Measurements from ENCODE around the gene HS3ST3A1.

GRCh38 chr17:13589658-13590057 lies 12.1 kb downstream of the HS3ST3A1 start:
- TF ChIP-seq FOS (IDR thresholded peaks at IDR 0.05; ENCODE audit: low read depth, low read length) (no peak), CTCF (conservative IDR thresholded peaks at IDR 0.05; ENCODE audit: low read depth, low read length) (no peak), POLR2A (IDR thresholded peaks at IDR 0.05; ENCODE audit: low read depth, low read length) (no peak), MAZ (IDR thresholded peaks at IDR 0.05; ENCODE audit: borderline replicate concordance, low read depth, low read length) (no peak), CEBPB (IDR thresholded peaks at IDR 0.05; ENCODE audit: low read depth, low read length) (no peak), RAD21 (IDR thresholded peaks at IDR 0.05; ENCODE audit: low read length) (no peak), RFX5 (IDR thresholded peaks at IDR 0.05; ENCODE audit: low read depth, low read length) (no peak), ELK1 (IDR thresholded peaks at IDR 0.05; ENCODE audit: borderline replicate concordance, low read depth, low read length) (no peak), SMC3 (IDR thresholded peaks at IDR 0.05; ENCODE audit: low read depth, low read length) (no peak), CHD1 (IDR thresholded peaks at IDR 0.05; ENCODE audit: low read depth, low read length) (no peak), MAFK (IDR thresholded peaks at IDR 0.05; ENCODE audit: low read depth, low read length) (no peak), RCOR1 (IDR thresholded peaks at IDR 0.05; ENCODE audit: insufficient replicate concordance, low read length) (no peak)
- TF ChIP-seq, protein P1, sequence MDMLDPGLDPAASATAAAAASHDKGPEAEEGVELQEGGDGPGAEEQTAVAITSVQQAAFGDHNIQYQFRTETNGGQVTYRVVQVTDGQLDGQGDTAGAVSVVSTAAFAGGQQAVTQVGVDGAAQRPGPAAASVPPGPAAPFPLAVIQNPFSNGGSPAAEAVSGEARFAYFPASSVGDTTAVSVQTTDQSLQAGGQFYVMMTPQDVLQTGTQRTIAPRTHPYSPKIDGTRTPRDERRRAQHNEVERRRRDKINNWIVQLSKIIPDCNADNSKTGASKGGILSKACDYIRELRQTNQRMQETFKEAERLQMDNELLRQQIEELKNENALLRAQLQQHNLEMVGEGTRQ (IDR thresholded peaks at IDR 0.05; ENCODE audit: low read depth, low read length): no peak
